Measurements from ENCODE around the gene ITIH3.

ITIH3 gene

DNA sequence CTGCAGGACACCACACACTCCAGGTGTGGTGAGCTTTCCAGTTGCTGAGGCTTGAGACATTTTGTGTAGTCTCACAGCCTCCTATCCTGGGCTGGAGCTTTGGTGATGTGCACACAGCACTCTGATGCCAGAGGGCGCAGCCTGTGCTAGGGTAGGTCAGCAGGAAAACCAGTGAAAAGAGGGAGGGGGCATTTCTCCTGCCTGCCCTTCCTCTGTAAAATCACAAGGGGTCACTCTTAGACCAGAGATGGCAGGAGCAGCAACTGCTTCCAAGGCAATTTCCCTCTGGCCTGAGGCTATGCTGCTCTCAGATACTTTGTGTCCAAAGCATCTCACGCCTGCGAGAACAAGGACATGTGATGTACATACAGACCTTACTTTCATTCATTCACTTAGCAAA, 56.8 kb downstream of the ITIH3 start:
- DNase-seq (ENCODE audit: insufficient read length, low spot score) (peak; percentile 76), FAIRE-seq (no peak)
- TF ChIP-seq, protein P1, sequence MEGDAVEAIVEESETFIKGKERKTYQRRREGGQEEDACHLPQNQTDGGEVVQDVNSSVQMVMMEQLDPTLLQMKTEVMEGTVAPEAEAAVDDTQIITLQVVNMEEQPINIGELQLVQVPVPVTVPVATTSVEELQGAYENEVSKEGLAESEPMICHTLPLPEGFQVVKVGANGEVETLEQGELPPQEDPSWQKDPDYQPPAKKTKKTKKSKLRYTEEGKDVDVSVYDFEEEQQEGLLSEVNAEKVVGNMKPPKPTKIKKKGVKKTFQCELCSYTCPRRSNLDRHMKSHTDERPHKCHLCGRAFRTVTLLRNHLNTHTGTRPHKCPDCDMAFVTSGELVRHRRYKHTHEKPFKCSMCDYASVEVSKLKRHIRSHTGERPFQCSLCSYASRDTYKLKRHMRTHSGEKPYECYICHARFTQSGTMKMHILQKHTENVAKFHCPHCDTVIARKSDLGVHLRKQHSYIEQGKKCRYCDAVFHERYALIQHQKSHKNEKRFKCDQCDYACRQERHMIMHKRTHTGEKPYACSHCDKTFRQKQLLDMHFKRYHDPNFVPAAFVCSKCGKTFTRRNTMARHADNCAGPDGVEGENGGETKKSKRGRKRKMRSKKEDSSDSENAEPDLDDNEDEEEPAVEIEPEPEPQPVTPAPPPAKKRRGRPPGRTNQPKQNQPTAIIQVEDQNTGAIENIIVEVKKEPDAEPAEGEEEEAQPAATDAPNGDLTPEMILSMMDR (IDR thresholded peaks at IDR 0.05; ENCODE audit: insufficient read depth, missing control alignments) = peak; percentile 62

DNA sequence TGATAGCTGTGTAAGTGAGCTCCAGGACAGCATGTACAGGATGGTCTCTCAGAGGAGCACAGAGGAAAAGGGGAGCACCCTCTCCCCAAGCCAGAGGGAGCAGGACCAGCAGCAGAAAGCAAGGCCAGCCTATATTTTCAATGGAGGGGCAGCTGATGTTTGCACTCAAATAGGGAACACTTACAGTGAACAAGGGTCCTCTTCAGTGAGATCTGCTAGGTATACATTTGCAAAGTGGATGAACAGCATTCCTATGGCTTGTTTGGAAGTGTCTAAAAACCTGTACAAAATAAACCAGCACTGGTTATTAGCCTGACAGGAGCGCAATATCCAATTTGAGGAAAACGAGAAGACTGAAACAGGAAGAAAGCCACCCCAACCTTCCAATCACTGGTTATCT, 57.8 kb downstream of the ITIH3 start:
- TF ChIP-seq, protein P1 (IDR thresholded peaks at IDR 0.05; ENCODE audit: insufficient read depth, missing control alignments) = no peak
- DNase-seq (ENCODE audit: insufficient read length, low spot score) = no peak
- no peak for FAIRE-seq

DNA sequence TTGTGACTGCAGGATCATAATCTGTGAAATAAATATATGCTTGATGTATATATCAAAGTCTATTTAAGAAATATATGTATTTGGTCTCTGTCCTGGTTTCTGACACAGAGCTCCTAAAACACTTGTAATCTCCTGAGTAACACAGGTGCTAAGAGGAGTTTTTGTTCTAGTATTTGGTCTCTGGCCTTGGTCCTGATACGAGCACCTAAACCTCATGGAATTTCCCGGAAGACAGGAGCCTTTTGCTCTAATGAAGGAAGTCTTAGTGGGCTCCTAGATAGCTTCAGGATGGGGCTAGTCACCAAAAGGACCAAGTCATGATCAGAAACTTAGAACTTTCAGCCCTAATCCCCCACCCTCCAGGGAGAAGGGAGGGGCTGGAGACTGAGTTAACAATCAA, 59.4 kb downstream of the ITIH3 start:
- TF ChIP-seq, protein P1 (IDR thresholded peaks at IDR 0.05; ENCODE audit: insufficient read depth, missing control alignments) = no peak
- FAIRE-seq (no peak), DNase-seq (ENCODE audit: insufficient read length, low spot score) (no peak)

DNA sequence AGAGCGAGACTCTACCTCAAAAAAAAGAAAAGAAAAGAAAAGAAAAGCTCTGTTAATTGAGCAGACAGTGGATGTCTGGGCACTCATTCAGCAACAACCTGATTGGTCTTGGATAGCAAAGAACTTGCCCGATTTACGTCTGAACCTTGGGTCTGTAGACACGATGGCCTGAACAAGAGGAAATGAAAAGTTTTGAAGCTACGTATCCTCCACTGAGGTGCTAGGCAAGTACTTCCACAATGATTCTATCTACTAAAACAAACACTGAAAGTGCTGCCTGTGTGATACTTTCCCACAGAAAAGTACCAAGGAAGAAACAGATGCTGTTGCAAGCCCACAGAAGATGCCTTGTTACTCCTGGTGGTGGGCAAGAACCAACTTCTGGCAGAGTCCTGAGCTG, 62.1 kb downstream of the ITIH3 start:
- DNase-seq (ENCODE audit: insufficient read length, low spot score) (no peak), FAIRE-seq (no peak)
- TF ChIP-seq, protein P1 (IDR thresholded peaks at IDR 0.05; ENCODE audit: insufficient read depth, missing control alignments) = no peak

DNA sequence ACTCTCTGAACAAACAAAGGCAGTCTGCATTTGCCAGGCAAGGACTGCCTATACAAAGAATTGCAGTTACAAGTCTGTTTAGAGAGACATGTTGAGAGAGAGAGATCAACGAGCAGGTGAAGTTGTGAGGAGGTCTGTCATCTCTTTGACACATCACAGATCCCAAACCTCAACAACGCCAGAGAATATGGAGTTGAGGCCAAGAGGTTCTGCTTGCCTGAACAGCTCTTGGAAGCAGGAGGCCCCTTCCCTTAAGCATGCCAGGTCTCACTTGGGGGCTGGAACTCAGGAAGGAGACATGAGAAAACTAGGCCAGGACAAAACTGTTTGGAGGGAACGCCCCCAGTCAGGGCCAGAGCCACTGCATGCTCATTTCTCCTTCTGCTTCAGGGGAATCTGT, 62.5 kb downstream of the ITIH3 start:
- no peak for FAIRE-seq

DNA sequence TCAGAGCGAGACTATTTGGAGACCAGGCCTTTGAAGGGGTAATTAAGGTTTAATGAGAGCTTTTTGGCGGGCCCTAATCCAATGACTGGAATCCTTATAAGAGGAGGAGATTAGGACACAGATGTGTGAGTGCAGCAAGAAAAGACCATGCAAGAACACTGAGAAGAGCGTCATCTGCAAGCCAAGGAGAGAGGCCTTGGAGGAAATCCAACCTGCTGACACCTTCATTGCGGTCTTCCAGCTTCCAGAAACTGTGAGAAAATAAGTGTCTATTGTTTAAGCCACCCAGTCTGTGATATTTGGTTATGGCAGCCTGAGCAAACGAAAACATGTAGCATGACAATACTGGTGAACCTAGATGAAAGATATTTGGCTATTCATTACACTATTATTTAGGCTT, 63.3 kb downstream of the ITIH3 start:
- FAIRE-seq = no peak
- no peak for DNase-seq (ENCODE audit: insufficient read length, low spot score)
- TF ChIP-seq, protein P1 (IDR thresholded peaks at IDR 0.05; ENCODE audit: insufficient read depth, missing control alignments) = no peak

More for the DNA sequence above, 62.5 kb downstream of the ITIH3 start:
- no peak for DNase-seq (ENCODE audit: insufficient read length, low spot score)
- TF ChIP-seq, protein P1 (IDR thresholded peaks at IDR 0.05; ENCODE audit: insufficient read depth, missing control alignments) = no peak
